HG02763 (cell line): ENCODE data around the gene LRRC4C.

ENCODE experiments used
- ATAC-seq: cut with Tn5 transposase; IDR thresholded peaks from one replicate; pipeline ENCODE4 v1.9.1; 2021; ENCODE audit warnings: mild to moderate bottlenecking, moderate library complexity; ENCODE audit not compliant: unreplicated experiment

LRRC4C gene

DNA sequence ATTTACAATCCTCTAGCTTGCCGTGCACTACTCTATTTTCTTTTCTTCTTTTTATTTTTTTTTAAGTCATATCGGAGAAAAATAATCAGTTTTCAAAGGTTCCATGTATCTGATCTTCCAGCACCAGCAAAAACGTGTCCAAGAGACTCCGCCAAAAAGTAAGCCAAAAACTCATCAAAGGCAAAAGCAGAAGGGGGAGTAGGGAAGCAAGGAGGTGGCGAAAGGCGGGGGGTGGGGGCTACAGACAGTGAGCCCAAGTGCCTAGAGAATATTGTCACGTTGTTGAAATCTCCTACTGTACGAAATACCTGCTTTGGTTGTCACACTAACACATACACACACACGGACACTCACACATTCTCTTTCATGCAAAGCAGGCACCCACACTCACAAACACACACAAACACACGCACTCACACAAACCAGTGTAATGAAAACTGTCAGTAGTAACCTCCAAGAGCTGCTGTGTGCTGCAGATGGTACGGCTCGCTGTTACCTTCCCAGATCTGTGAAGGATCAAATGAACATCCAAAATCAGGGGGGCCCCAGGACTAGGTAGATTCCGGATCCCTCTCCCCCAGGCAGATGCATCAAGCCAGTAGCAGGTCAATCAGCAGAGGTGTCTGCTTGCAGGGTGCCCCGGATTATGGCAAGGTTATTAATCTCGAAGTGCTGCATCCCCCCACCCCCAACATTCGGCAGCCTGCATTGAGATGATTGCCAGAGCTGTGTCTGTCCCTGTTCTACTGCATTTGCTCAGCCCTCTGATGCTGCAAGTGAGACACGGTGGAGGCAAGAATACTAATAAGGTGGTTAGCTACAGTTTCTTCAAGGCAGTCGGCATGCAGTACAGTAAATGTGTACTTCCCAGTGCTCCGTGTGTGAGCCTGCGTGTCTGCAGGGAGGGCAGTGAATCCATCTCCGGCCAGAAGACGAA, at the start of gene LRRC4C:
LRRC4C (minus strand) TSS at position 188 of the 937 bp plus-strand sequence.
- ATAC-seq = no peak

DNA sequence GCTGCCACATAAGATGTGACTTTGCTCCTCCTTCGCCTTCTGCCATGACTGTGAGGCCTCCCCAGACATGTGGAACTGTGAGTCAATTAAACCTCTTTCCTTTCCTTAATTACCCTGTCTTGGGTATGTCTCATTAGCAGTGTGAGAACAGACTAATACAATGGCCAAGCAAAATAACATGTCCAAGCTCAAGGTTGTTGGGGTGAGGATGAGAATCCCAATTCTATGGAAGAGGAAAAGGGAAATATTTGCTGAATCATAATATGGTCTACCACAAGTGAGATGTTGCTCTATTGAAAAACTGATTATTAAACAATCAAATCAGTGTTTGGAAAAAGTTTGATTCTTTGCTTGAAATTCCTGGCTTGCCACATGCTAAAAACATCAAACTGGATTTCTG, 48.7 kb upstream of the LRRC4C start:
- ATAC-seq = no peak

DNA sequence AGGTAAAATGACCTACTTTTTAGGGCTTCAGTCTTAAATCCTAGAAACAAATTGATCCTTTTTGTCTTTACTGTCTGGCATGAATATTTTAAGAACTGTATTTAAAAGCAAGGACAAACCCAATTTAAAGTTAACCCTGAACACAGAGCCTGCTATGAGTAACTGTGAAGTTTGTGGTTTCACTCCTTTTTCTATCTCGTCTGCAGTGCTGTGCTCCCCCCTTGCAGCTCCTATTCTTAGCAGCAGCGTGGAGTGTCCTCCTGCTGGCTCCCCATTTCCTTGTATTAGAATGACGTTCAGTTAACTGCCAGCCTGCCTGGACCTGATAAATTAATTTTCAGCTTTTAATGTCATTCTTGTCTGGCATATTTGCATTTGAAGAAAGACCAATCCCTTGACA, 40.0 kb upstream of the LRRC4C start:
- no peak for ATAC-seq

DNA sequence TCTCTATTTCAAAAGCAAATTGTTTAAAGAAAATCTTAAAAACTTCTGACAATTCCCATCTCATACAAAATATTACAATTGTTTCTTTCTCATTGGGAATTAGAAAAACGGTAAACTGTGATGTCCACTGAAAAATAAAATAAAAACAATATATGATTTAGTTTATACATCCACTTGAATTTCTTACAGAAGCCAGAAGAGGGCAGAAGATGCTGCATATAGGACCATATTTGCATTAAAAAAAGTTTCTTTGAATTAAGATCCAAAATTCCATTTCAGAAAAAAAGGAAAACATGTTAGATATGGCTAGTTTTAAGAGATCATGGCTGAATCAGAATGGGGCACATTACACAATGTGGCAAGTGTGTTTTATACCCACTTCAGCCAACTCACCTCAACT, 39.3 kb upstream of the LRRC4C start:
- ATAC-seq = no peak

DNA sequence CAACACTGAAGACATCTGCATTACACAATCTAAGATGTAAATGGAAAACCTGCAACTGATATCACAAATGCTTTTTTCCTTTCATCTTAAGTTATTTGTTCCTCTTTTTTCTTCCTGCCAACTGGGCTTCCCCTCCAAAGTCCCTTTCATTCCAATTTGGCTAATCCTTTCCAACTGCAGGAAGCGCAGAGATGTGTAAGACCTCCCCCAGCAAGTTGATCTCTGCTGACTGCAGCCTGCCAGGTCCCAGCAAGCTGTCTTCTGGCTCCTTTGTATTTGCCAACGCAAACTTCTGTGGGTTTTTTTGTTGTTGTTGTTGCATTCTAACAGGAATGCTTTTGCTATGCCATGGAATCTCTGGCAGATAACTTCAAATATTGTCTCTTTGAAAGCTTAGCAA, 38.5 kb upstream of the LRRC4C start:
- ATAC-seq = no peak

DNA sequence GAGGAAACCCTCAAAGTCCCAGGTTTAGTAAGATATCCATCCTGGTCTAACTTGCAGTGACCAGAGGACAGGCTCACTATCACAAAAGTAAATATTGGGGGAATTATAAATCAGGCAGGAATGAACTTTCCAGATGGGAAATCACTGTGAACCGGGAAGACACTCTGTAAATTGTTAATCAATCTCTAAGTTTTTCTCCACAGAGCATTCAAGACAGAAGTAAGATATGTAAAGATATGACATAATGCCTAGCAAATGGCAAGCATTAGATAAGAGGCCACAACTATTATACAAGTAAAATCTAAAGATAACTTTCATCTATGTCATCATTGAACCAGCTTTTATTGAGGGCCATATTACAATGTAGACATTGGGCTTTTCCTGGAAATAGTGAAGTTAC, 35.3 kb upstream of the LRRC4C start:
- ATAC-seq = no peak

DNA sequence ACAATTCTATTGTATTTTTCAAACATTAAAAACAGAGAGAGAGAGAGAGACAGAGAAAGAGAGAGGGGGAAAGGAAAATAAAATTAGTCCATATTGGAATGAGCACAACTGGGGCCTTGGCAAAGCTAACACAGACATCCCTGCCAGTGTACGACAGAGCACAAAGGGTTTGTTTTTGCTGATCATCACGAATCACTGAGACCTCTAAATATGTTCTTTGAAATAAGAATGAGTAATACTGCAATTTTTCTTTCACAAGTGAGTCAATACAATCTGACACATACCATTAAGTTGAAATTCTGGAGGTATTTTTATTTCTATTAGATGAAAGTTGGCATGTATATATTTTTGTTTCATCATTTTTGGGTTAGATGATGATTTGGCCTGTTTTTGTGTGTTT, 27.0 kb upstream of the LRRC4C start:
- ATAC-seq = no peak

DNA sequence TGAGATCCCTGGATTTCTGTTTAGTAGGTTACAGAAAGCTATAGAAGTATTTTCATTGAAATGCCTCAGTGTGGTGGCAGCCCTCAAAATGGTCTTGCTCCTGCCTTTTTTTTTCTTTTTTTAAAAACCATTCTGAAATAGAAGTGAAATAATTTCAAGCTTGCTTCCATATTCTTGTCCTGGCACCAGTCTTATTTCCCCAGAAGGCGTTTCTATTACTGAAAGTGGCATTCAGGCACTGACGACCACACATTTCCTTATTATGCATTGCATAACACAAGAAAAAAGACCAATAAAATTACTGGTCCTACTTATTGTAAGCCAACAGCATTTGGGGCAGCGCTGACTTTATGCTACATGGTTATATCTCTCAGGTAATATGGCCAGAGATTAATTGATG, 24.5 kb upstream of the LRRC4C start:
- ATAC-seq = no peak

DNA sequence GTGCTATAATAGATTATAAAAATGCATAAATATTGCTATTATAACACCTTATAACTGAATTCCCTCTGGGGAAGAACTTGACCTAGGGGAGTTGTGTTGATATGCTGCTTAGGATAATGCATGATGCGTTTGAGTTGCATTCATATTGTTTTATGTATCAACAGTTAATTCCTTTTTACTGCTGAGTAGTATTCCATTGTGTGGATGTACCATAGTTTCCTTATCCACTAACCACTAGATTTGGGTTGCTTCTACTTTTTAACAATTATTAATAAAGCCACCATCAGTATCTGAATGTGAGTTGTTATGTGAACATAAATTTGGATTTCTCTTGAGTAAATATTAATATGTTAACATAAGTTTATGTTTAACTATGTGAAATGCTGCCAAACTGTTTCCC, 19.7 kb upstream of the LRRC4C start:
- ATAC-seq = no peak

DNA sequence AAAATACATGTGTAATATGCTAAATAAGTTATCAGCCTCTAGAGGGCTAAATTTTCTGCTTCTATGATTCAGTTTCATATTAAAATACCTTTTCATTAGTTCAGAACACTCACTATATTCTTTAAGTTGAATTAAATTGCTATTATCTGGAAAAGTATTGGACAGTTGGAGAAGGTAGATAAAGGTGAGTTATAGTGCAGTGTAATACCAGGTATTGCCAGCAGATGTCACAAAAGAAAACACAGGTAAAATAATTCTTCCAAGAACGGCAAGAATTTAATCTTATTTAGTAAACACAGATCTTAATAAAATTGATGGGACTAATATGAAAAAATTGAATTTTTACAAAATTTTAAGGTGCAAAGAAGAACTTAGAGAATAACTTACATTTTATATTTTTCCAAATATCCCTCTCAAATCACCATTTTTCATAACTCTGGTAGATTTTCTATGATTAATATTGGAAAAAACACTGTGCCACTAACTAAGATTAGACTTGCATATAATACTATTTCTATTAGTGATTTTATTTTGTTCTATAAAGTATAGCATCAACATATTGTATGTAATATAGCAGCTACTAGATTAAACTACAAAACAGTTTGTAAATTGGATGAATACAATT, 1.7 kb upstream of the LRRC4C start:
- ATAC-seq = no peak

DNA sequence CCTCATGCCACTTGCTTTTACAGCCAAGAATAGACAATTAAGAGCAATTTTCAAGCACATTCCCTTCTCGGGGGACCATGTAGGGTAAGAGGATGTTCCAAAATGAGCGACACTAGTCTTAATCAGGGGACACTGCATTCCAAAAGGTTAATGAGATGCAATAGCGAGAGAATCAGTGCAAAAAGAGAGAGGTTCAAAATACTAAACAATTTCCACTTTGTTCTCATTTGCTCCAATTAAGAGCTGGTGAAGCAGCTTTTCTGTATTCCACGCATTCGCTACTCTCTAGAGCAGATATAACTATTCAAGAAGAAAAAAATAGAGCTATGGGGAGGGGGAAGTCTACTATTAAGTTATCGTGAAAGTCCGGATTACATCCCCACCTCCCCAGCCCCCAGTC, 811 bp downstream of the LRRC4C start:
- no peak for ATAC-seq

DNA sequence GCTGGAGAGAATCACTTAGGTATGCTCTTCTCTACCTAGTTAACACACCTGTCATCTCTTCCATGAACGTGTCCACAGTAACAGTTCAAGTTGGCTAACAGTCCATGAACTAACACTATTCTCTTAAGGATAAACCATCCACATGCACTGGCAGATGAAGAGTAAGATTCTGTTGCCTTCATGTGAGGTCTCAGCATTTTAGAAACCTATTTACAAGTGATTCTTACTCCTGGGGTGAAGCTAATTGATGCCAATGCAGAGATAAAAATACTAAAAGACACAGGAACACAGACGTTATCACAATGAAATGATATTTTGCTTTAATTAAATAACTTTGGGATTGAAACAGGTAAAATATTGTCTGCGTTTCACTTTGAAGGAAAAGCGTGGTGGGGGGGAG, 1.3 kb downstream of the LRRC4C start:
- ATAC-seq = no peak

DNA sequence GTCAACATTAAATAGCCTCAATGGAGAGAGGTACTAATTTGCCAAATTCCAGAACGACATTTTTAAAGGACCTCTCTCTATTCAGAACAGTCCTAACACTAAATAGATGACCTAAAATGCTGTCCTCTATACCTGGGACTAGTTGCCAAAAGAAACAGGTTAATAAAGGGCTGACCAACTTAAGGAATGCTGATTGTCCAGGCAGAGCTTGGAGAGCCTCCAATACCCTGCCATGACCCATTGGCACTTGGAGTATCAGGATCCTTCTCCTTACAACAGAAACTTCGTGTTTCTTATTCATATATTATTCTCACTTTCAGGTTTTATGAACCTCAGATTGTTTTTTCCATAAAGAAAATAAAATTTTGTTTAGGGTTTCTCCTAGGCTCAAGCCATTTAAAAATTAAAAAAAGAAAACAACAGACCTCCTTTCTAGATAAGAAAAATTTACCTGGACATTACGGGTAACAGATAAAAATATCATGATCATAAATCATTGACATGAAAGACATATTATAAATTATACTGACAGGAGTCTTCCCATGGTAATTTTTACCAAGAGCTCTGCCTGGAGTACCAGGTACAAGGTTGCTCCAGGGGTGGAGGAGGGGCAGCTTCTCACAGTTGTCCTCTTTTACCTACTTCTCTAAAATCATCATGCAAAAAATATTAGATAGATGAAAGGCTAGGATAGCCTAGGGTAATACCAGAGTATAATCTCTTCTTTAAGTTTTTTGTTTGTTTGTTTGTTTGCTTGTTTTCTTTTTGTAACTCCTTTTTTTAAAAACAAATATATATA, 2.0 kb downstream of the LRRC4C start:
- ATAC-seq = no peak

DNA sequence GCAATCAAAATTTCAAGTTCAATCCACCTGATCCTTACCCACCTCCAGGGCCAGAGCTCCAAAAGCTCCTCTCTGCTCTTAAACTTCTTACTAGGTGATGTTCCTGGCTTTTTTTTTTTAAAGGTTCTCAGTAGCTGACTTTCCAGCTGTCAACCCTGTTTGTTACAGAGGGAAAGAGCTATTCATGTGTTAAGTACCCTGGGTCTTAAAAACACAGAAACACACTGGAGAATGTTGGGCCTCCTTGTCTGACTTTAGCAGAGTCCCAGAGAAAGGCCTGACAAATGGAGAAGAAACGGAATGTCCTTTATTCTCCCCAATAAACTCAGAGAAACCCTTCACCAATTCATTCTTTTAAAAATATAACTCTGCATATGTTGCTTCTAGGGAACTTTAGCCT, 3.2 kb downstream of the LRRC4C start:
- ATAC-seq = no peak

DNA sequence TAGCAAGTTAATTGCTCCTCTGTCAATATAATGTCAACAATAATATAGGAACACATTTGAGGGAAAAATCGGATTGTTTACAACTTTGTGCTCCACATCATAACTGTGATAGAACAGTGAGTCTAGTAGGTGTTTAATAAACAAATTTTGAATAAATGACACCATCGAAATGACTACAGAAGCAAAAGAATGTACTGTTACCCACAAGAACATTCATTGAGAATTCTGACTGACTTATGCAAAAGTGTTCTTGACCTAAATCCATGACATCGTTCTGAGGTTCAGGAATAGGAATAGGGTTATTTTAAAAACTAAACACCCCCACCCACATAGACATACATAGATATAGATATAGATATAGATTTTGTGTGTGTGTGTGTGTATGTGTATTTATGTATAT, 8.4 kb downstream of the LRRC4C start:
- no peak for ATAC-seq

DNA sequence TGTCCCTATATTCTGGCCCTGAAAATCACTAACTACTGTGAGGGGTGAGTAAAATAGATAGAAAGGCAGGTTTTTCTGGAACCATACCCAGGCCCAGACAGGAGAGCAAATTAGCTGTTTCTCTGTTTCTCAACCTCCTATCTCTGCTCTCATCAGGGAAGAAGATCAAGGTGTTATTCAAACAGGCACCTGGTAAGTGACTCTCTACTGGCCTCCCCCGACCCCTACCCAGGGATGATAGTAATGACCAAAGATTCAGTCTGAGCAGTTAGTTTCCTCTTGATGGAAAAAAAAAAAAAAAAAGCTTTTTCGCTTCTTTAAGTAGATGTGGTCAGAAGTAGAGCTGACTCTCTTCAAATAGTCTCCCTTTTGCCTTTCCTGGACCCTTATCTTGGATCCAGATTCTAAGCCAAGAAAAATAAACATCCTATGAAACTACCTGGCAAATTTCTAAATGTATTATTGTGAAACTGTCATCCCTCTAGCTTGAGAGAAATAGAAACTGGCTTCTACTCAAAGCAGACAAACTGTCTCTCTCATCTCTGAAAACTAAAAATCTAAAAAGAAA, 9.9 kb downstream of the LRRC4C start:
- no peak for ATAC-seq

DNA sequence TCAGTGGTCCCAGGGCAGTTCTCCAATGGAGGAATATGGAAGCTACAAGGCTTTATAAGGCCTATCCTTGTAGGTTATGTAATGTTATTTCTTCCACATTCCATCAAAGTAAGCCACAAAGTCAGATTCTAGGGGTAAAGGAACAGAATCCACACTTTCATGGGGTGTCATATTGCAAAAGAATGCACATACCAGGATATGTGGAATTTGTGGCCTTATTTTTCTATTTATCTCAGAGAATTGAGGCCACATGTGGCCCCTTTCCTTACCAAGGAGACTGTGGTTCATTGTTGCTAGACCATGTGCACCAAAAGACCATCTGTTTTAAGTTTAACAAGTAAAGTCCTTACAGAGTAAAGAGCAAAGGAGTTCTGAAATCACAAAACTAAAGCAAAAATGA, 12.9 kb downstream of the LRRC4C start:
- no peak for ATAC-seq

DNA sequence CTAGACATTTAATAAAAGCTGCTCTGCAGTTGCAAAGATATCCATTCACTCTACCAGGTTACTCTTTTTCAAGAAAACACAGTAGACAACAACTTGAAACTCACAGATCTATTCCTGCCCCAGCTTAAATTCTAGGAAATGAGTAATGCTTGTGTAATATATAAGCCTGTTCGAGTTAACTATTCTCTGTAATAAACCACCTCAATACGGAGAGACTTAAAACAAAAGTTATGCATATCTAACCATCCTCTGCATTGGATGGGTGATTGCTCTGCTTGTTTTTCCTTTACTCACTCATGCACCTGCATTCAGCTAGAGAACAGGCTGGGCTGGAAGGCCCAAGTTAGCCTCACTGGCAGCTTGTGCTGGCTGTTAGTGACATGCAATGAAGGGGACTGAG, 13.3 kb downstream of the LRRC4C start:
- no peak for ATAC-seq

DNA sequence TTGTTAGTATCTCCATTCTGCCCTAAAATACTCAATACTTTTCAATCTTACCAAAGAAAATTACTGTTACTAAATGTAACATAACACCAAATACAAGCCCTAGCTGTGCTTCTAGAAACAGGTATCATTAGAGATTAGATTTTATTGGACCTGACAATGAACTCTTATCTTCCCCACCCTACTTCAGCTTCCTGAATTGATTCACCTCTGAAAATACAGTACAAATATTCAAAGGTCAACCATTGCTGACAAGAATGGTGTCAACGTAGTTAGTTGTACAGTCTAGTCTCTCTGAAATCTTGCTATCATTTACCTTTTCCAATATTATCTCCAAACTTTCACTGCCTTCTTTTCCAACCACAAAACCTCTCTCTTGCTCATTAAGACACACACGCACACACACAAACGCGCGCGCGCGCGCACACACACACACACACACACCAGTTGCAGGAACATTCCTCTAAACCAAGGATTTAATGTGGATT, 22.4 kb downstream of the LRRC4C start:
- no peak for ATAC-seq

DNA sequence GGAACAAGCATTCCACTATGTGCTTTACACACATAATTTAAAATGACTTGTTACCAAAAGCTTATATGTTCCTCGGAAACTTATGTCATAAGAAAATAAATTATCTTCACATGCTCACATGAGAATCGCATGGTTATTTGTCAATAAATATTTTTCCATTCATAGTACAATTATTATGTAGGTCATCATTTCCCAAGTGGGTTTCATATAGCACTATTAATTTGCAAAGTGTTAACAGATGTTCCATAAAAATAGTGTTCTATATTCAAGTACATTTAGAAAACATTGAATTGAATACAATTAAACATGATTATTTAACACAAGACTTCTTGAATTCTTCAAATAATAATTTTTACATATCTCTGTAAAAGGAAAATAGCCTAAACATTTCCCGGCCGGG, 23.9 kb downstream of the LRRC4C start:
- no peak for ATAC-seq

DNA sequence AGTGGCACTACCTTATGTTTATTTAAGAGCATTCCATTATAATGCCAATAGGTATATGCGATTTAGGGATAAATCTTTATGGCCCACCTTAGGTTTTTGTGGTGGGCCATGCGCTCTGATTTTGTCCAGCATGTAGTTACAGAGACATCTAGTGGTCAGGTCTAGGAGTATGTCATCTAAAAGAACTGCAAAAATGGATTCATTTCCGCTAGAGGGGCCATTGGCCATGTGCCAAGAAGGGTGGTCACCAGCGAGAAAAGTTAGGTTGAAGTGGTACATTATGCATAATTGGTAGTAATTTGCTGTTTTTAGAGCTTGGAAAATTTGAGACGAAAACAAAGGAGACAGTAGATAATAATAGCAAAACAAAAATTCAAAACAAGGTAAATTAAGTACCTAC, 27.7 kb downstream of the LRRC4C start:
- ATAC-seq = no peak
